ENCODE results near the gene DNAH14.
A peak's percentile ranks its signal among the peaks of the same experiment; 100 is the strongest.

The DNAH14 gene

DNA sequence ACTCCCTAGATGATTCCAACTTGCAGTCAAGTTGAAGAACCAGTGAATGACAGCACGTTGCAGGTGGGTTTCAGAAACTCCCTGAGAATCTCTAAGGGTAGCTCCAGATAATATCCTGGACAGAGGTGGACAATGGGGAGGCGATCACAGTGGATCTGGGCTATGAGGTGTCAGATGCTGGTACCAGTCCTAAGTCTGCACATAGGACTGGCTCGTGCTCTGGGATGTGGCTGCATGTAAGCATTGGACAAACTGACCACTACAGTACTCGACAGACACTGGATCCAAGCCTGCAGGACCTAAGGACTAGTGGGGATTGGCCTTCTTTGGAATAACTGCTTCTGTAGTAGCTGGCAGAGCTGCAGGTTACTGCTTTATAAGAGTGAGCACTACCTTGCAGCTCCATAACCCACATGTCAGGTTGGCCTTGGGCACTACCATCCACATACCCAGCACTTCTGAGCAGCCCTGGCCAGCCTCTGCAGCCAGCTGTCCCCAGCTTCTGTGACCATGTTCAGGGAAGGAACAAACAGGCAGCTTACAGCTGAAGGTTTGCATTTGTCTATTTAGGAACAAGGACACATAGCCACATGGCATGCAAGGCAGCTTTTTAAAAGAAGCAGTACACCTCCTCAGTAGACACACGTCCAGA, 33.2 kb upstream of the DNAH14 start:
- POLR2A ChIA-PET = interaction anchor here (0.5 kb wide), 1 partner anchor 1182 kb away, joined by 5 read pairs; no protein-coding TSS in a partner anchor
- H3K4me1 ChIP-seq (ENCODE audit: control insufficient read depth, insufficient read depth, low read length) = no peaks in the 10 kb centered on the region
- no peak overlapping the region for H3K27ac ChIP-seq (ENCODE audit: extremely low read depth, low read depth, low read length)
- no peak overlapping the region for H3K4me3 ChIP-seq (ENCODE audit: low read depth, low read length)
- peaks cover 6% of the 10 kb centered on the region for H3K9me3 ChIP-seq (ENCODE audit: control insufficient read depth, insufficient read depth, low read depth, low read length)
- CTCF ChIA-PET = interaction anchor here (0.6 to 6.9 kb wide), 14 partner anchors 16 to 425 kb away, joined by 3 to 84 read pairs (median 8); no protein-coding TSS in a partner anchor
- H3K36me3 ChIP-seq (ENCODE audit: control insufficient read depth in 2 of 2, insufficient read depth in 1 of 2, low read length in 2 of 2) = no peaks in the 10 kb centered on the region
- no peak for TF ChIP-seq ZNF426 (tag by site-specific recombination; IDR thresholded peaks at IDR 0.05)
- no peak for TF ChIP-seq GLIS2 (tag by site-specific recombination; IDR thresholded peaks at IDR 0.05)
- TF ChIP-seq ZNF133 (tag by site-specific recombination; IDR thresholded peaks at IDR 0.05) = no peak
- no peak for TF ChIP-seq ZNF544 (tag by site-specific recombination; IDR thresholded peaks at IDR 0.05)
- TF ChIP-seq ZFP3 (tag by site-specific recombination; IDR thresholded peaks at IDR 0.05; ENCODE audit: low read depth) = no peak

DNA sequence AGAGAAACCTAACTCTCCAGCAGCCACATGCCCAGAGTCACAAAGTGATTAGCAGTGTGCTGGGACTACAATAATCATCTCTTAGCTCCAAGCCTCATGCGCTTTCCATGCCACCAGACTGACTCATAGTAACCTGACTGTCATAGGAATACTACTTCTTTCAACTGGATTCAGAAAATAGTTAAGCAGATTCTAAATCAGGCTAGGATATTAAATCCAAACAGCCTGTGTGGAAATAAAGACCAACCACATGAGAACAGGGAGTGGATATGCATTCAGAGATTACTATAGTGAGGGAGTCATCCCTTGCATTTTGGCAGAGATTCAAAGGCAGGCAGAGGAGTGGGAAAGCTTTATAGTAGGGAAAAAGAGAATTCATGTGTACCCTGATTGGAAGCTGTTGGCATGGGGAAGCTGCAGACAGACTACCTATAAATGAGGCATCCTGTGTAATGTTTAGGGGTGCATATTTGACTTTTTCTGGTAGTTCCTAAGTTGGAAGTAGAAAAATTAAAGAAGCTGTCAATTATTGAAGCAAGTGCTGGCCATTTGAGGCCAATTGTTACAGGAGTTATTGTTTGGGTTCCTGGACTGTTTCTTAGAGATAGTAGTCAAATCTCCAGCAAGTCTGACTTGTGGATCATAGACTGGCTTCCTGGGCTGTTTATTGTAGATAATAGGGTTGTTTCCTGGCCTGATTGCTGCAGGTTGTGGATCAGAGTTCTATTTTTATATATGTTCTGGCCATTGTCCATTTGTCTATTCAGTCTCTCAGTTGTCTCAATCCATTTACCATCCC, 31.7 kb upstream of the DNAH14 start:
- peaks cover 6% of the 10 kb centered on the region for H3K9me3 ChIP-seq (ENCODE audit: control insufficient read depth, insufficient read depth, low read depth, low read length)
- no peak overlapping the region for H3K4me3 ChIP-seq (ENCODE audit: low read depth, low read length)
- ChIA-PET CTCF (interaction anchor here (0.6 to 6.9 kb wide), 5 partner anchors 34 to 498 kb away, joined by 3 to 84 read pairs (median 5); no protein-coding TSS in a partner anchor), POLR2A (no interaction called here)
- no peaks in the 10 kb centered on the region for H3K36me3 ChIP-seq (ENCODE audit: control insufficient read depth in 2 of 2, insufficient read depth in 1 of 2, low read length in 2 of 2)
- peak; percentile 69; the same call in 1 of the 2 replicates for TF ChIP-seq TRIM28 (IDR thresholded peaks at IDR 0.05; ENCODE audit: borderline replicate concordance, low read length)
- peak; percentile 41 for TF ChIP-seq SETDB1 (IDR thresholded peaks at IDR 0.05; ENCODE audit: insufficient read length, low read length)
- TF ChIP-seq OSR2 (tag by site-specific recombination; IDR thresholded peaks at IDR 0.05) = no peak
- no peaks in the 10 kb centered on the region for H3K4me1 ChIP-seq (ENCODE audit: control insufficient read depth, insufficient read depth, low read length)
- H3K27ac ChIP-seq (ENCODE audit: extremely low read depth, low read depth, low read length) = no peak overlapping the region

DNA sequence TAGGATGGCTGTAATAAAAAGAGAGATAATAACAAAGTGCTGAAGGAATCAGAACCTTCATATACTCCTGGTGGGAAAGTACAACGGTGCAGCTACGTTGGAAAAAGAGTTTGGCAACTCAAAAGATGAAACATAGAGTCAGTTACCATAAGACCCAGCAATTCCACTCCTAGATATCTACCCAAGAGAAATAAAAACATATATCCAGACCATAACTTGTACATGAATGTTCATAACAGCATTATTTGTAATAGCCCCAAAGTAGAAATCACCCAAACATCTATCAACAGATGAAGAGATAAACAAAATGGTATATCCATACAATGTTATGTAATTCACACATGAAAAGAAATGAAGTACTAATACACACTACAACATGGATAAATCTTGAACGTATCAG, 30.5 kb upstream of the DNAH14 start:
- H3K4me3 ChIP-seq (ENCODE audit: low read depth, low read length) = no peak overlapping the region
- no peaks in the 10 kb centered on the region for H3K4me1 ChIP-seq (ENCODE audit: control insufficient read depth, insufficient read depth, low read length)
- POLR2A ChIA-PET = no interaction called here
- CTCF ChIA-PET = interaction anchor here (0.6 to 6.9 kb wide), 2 partner anchors 48 to 586 kb away, joined by 3 to 67 read pairs; no protein-coding TSS in a partner anchor
- TF ChIP-seq, protein P1, sequence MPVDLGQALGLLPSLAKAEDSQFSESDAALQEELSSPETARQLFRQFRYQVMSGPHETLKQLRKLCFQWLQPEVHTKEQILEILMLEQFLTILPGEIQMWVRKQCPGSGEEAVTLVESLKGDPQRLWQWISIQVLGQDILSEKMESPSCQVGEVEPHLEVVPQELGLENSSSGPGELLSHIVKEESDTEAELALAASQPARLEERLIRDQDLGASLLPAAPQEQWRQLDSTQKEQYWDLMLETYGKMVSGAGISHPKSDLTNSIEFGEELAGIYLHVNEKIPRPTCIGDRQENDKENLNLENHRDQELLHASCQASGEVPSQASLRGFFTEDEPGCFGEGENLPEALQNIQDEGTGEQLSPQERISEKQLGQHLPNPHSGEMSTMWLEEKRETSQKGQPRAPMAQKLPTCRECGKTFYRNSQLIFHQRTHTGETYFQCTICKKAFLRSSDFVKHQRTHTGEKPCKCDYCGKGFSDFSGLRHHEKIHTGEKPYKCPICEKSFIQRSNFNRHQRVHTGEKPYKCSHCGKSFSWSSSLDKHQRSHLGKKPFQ (tag by site-specific recombination; IDR thresholded peaks at IDR 0.05) = no peak
- no peak for TF ChIP-seq ZBTB7A (tag by site-specific recombination; IDR thresholded peaks at IDR 0.05; ENCODE audit: low read depth)
- TF ChIP-seq, protein P2, sequence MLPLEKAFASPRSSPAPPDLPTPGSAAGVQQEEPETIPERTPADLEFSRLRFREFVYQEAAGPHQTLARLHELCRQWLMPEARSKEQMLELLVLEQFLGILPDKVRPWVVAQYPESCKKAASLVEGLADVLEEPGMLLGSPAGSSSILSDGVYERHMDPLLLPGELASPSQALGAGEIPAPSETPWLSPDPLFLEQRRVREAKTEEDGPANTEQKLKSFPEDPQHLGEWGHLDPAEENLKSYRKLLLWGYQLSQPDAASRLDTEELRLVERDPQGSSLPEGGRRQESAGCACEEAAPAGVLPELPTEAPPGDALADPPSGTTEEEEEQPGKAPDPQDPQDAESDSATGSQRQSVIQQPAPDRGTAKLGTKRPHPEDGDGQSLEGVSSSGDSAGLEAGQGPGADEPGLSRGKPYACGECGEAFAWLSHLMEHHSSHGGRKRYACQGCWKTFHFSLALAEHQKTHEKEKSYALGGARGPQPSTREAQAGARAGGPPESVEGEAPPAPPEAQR (tag by site-specific recombination; IDR thresholded peaks at IDR 0.05) = no peak
- TF ChIP-seq, protein P3, sequence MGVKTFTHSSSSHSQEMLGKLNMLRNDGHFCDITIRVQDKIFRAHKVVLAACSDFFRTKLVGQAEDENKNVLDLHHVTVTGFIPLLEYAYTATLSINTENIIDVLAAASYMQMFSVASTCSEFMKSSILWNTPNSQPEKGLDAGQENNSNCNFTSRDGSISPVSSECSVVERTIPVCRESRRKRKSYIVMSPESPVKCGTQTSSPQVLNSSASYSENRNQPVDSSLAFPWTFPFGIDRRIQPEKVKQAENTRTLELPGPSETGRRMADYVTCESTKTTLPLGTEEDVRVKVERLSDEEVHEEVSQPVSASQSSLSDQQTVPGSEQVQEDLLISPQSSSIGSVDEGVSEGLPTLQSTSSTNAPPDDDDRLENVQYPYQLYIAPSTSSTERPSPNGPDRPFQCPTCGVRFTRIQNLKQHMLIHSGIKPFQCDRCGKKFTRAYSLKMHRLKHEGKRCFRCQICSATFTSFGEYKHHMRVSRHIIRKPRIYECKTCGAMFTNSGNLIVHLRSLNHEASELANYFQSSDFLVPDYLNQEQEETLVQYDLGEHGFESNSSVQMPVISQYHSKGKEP (tag by site-specific recombination; IDR thresholded peaks at IDR 0.05) = no peak
- TF ChIP-seq ZNF140 (tag by site-specific recombination; IDR thresholded peaks at IDR 0.05) = peak; percentile 91
- peaks cover 6% of the 10 kb centered on the region for H3K9me3 ChIP-seq (ENCODE audit: control insufficient read depth, insufficient read depth, low read depth, low read length)
- H3K27ac ChIP-seq (ENCODE audit: extremely low read depth, low read depth, low read length) = no peak overlapping the region
- no peaks in the 10 kb centered on the region for H3K36me3 ChIP-seq (ENCODE audit: control insufficient read depth in 2 of 2, insufficient read depth in 1 of 2, low read length in 2 of 2)
